Progenitor cell of endocrine pancreas (in vitro differentiated cells): Measurements from ENCODE around the gene CEP55. TPM values are rescaled to one million over a fixed set of nuclear protein-coding genes. Genes with fewer than 3 reads are reported as not detected.

Experiments
- DNase-seq: peaks from one replicate; pipeline ENCODE4 v3.0.0; 2021; ENCODE audit warnings: low spot score; ENCODE audit not compliant: unreplicated experiment
- H3K27ac Mint-ChIP-seq: 2 replicates; pipeline ENCODE4 v1.8.0; 2021; ENCODE audit warnings: mild to moderate bottlenecking, moderate library complexity, mixed read lengths
- H3K27me3 Mint-ChIP-seq: 2 replicates; pipeline ENCODE4 v1.8.0; 2021; ENCODE audit warnings: mixed read lengths
- H3K36me3 Mint-ChIP-seq: 2 replicates; pipeline ENCODE4 v1.8.0; 2022; ENCODE audit warnings: mixed read lengths; ENCODE audit not compliant: insufficient read depth
- H3K4me1 Mint-ChIP-seq: 2 replicates; pipeline ENCODE4 v1.8.0; 2021; ENCODE audit warnings: low read depth, mixed read lengths
- H3K4me3 Mint-ChIP-seq: 2 replicates; pipeline ENCODE4 v1.8.0; 2021; ENCODE audit warnings: low read depth, mild to moderate bottlenecking, moderate library complexity, mixed read lengths
- H3K9me3 Mint-ChIP-seq: 2 replicates; pipeline ENCODE4 v1.8.0; 2021; ENCODE audit warnings: low read depth, mixed read lengths
- CTCF ChIP-seq: fragments of 200-600 bp; sonication (generic); IDR thresholded peaks from one replicate; pipeline ENCODE4 v1.5.0; 2021; ENCODE audit warnings: antibody characterized with exemption, mild to moderate bottlenecking; ENCODE audit not compliant: unreplicated experiment
- total RNA-seq: library from RNA; stranded (reverse); gene quantifications from 2 replicates; pipeline ENCODE4 v1.2.1, GENCODE V29; 2021

The CEP55 gene
- total RNA-seq, 1 donor from 2014 or later: 9.1 TPM

- TF ChIP-seq CTCF: no peak
- H3K36me3 Mint-ChIP-seq: peaks cover 3% of the 10 kb centered on the region
- H3K27ac Mint-ChIP-seq: peak overlapping the region; percentile 24
- H3K4me3 Mint-ChIP-seq: no peak overlapping the region
- peaks cover 25% of the 10 kb centered on the region for H3K4me1 Mint-ChIP-seq
- no peak for DNase-seq
- no peaks in the 10 kb centered on the region for H3K27me3 Mint-ChIP-seq
- H3K9me3 Mint-ChIP-seq: no peaks in the 10 kb centered on the region
Measured at GRCh38 chr10:93454146-93454545, 42.3 kb upstream of the CEP55 start.

GRCh38 chr10:93454736-93455135, 41.7 kb upstream of the CEP55 start:
- H3K4me1 Mint-ChIP-seq: peaks cover 26% of the 10 kb centered on the region
- peak overlapping the region; percentile 24 for H3K27ac Mint-ChIP-seq
- no peaks in the 10 kb centered on the region for H3K9me3 Mint-ChIP-seq
- no peak overlapping the region for H3K4me3 Mint-ChIP-seq
- no peak for DNase-seq
- H3K36me3 Mint-ChIP-seq: peaks cover 4% of the 10 kb centered on the region
- no peak for TF ChIP-seq CTCF
- no peaks in the 10 kb centered on the region for H3K27me3 Mint-ChIP-seq

- no peak for DNase-seq
- Mint-ChIP-seq H3K36me3 (peaks cover 5% of the 10 kb centered on the region), H3K27me3 (no peaks in the 10 kb centered on the region), H3K27ac (peak overlapping the region; percentile 93), H3K9me3 (no peaks in the 10 kb centered on the region), H3K4me3 (no peak overlapping the region), H3K4me1 (peaks cover 31% of the 10 kb centered on the region)
- no peak for TF ChIP-seq CTCF
Measured at GRCh38 chr10:93456480-93456879, 39.9 kb upstream of the CEP55 start.

GRCh38 chr10:93457511-93457910, 38.9 kb upstream of the CEP55 start:
- Mint-ChIP-seq H3K9me3 (no peaks in the 10 kb centered on the region), H3K27me3 (no peaks in the 10 kb centered on the region), H3K36me3 (peaks cover 5% of the 10 kb centered on the region), H3K4me1 (peaks cover 32% of the 10 kb centered on the region), H3K27ac (peak overlapping the region; percentile 89), H3K4me3 (no peak overlapping the region)
- TF ChIP-seq CTCF: no peak
- no peak for DNase-seq

GRCh38 chr10:93458821-93459257, 37.6 kb upstream of the CEP55 start:
- no peak for TF ChIP-seq CTCF
- H3K4me3 Mint-ChIP-seq: peak overlapping the region; percentile 51
- H3K4me1 Mint-ChIP-seq: peaks cover 36% of the 10 kb centered on the region
- no peaks in the 10 kb centered on the region for H3K27me3 Mint-ChIP-seq
- no peaks in the 10 kb centered on the region for H3K9me3 Mint-ChIP-seq
- H3K36me3 Mint-ChIP-seq: peaks cover 5% of the 10 kb centered on the region
- H3K27ac Mint-ChIP-seq: peak overlapping the region; percentile 98
- peak; percentile 55 for DNase-seq
